HTERT RPE-1 (cell line): ENCODE results near the gene RIMS4.

Source experiments
- in situ Hi-C: fragments of 300-500 bp; cut with MboI; formaldehyde crosslinking; loops from 4 replicates; pipeline ENCODE4 v1.14.3; 2020; ENCODE audit warnings: low sequenced_read_pairs

Gene RIMS4

GRCh38 chr20:44796758-44797457 lies 13.4 kb downstream of the RIMS4 start:
- in situ Hi-C loops = no loop called here

- in situ Hi-C loops = no loop called here
These were observed 14.0 kb downstream of the RIMS4 start for GRCh38 chr20:44796311-44796710.

- in situ Hi-C loops = no loop called here
These were observed 14.5 kb downstream of the RIMS4 start for GRCh38 chr20:44795836-44796235.

GRCh38 chr20:44792796-44793195 lies 17.6 kb downstream of the RIMS4 start:
- in situ Hi-C loops = no loop called here

- in situ Hi-C loops = no loop called here
These were observed 19.5 kb downstream of the RIMS4 start for GRCh38 chr20:44790638-44791393.

- in situ Hi-C loops = no loop called here
These were observed 21.5 kb downstream of the RIMS4 start for GRCh38 chr20:44788706-44789456.

- in situ Hi-C loops = no loop called here
These were observed 23.0 kb downstream of the RIMS4 start for GRCh38 chr20:44787299-44787698.

- in situ Hi-C loops = no loop called here
These were observed 24.6 kb downstream of the RIMS4 start for GRCh38 chr20:44785768-44786167.

GRCh38 chr20:44784688-44785087 lies 25.7 kb downstream of the RIMS4 start:
- in situ Hi-C loops = no loop called here

GRCh38 chr20:44781791-44782190 lies 28.6 kb downstream of the RIMS4 start:
- in situ Hi-C loops = no loop called here

- in situ Hi-C loops = no loop called here
These were observed 29.2 kb downstream of the RIMS4 start for GRCh38 chr20:44781118-44781517.

GRCh38 chr20:44780226-44780625 lies 30.1 kb downstream of the RIMS4 start:
- in situ Hi-C loops = no loop called here

- in situ Hi-C loops = no loop called here
These were observed 33.4 kb downstream of the RIMS4 start for GRCh38 chr20:44776980-44777379.

- in situ Hi-C loops = no loop called here
These were observed 37.1 kb downstream of the RIMS4 start for GRCh38 chr20:44773070-44773829.

- in situ Hi-C loops = no loop called here
These were observed 37.7 kb downstream of the RIMS4 start for GRCh38 chr20:44772636-44773035.

- in situ Hi-C loops = no loop called here
These were observed 39.2 kb downstream of the RIMS4 start for GRCh38 chr20:44771172-44771535.

- in situ Hi-C loops = no loop called here
These were observed 39.7 kb downstream of the RIMS4 start for GRCh38 chr20:44770484-44771171.

- in situ Hi-C loops = no loop called here
These were observed 40.9 kb downstream of the RIMS4 start for GRCh38 chr20:44769481-44769863.

- in situ Hi-C loops = no loop called here
These were observed 41.4 kb downstream of the RIMS4 start for GRCh38 chr20:44768854-44769480.

- in situ Hi-C loops = no loop called here
These were observed 42.1 kb downstream of the RIMS4 start for GRCh38 chr20:44768256-44768655.
